ENCODE data around the gene CPN1. TPM values are rescaled to one million over a fixed set of nuclear protein-coding genes. Genes with fewer than 3 reads are reported as not detected.

CPN1 gene
- total and polyA plus RNA-seq, 2 experiments from 2014 or later = 2.8 to 4.6 TPM

DNA sequence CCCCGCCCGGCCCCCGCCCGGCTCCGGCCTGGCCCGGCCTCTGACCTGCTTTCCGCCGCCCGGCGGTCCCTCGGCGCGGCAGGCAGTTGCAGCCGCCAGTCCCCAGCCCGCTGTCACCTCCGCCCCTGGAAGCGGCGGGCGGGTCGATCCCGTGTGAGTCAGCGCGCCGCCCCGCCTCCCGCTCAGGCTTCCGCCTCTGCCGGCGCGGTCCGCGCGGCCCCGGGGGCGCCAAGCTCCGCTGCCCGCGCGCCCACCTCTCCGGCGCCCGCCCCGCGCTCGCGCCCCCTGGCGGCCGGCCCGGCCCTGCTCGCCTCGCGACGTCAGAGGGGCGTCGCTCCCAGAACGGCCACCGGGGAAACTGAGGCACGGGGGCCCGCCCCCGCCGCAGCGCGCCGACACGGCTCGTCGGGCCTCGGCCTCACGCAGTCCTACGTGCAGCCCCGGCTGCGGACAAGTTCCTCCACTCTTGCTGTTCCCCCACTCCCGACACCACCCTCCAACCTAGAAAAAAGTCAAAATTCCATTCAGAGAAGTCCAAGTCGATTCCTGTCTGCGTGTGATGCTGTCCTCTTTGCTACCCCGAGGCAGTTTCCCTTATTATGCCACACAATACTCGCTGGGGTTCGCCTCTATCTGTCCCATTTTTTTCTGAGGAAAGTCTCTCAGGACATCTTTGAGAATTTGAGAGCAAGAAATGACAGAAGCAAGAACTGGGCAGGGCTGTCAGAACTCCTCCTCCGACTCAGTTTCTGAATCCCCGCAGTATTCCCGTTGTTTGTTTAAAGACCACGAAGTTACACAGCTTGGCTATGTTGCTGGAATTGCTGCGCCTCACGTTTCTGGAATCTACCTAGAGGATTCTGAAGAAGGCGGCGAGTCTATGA lies 71.6 kb downstream of the CPN1 start, which contains the start of gene DNMBP:
TSS of gene DNMBP (minus strand) at position 155 of the 884 bp plus-strand sequence. CDS start 37,823 bp downstream, outside the sequence.
- Histone ChIP-seq H3K4me3 (peak within 1 kb of the TSS; percentile 93), H3K4me1 (ENCODE audit: insufficient read depth) (peaks cover 27% of the 10 kb centered on the region), H2AFZ (peak within 1 kb of the TSS; percentile 84), H3K9me3 (ENCODE audit: low read depth) (no peaks in the 10 kb centered on the region), H3K36me3 (replicated peaks; ENCODE audit: insufficient read depth, low read depth) (no peaks in the 10 kb centered on the region), H3K9me2 (replicated peaks; ENCODE audit: insufficient read depth) (no peaks in the 10 kb centered on the region), H4K20me1 (ENCODE audit: insufficient read depth, poor library complexity, severe bottlenecking) (peaks cover 9% of the 10 kb centered on the region), H3K4me2 (peak within 1 kb of the TSS; percentile 89), H3K79me2 (peaks cover 41% of the 10 kb centered on the region), H3K27ac (peak within 1 kb of the TSS; percentile 85), H3K27me3 (no peaks in the 10 kb centered on the region)
- TF ChIP-seq, protein P1, sequence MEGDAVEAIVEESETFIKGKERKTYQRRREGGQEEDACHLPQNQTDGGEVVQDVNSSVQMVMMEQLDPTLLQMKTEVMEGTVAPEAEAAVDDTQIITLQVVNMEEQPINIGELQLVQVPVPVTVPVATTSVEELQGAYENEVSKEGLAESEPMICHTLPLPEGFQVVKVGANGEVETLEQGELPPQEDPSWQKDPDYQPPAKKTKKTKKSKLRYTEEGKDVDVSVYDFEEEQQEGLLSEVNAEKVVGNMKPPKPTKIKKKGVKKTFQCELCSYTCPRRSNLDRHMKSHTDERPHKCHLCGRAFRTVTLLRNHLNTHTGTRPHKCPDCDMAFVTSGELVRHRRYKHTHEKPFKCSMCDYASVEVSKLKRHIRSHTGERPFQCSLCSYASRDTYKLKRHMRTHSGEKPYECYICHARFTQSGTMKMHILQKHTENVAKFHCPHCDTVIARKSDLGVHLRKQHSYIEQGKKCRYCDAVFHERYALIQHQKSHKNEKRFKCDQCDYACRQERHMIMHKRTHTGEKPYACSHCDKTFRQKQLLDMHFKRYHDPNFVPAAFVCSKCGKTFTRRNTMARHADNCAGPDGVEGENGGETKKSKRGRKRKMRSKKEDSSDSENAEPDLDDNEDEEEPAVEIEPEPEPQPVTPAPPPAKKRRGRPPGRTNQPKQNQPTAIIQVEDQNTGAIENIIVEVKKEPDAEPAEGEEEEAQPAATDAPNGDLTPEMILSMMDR (IDR thresholded peaks at IDR 0.05; ENCODE audit: poor library complexity) = peak; percentile 58
- no peak for TF ChIP-seq EZH2 (IDR thresholded peaks at IDR 0.05; ENCODE audit: borderline replicate concordance)
- 4% methylated on average over 63 of the region's 86 CpGs for WGBS (ENCODE audit: low lambda C conversion rate, missing lambda C conversion rate)
- peak; percentile 97 for DNase-seq (ENCODE audit: low spot score)

DNA sequence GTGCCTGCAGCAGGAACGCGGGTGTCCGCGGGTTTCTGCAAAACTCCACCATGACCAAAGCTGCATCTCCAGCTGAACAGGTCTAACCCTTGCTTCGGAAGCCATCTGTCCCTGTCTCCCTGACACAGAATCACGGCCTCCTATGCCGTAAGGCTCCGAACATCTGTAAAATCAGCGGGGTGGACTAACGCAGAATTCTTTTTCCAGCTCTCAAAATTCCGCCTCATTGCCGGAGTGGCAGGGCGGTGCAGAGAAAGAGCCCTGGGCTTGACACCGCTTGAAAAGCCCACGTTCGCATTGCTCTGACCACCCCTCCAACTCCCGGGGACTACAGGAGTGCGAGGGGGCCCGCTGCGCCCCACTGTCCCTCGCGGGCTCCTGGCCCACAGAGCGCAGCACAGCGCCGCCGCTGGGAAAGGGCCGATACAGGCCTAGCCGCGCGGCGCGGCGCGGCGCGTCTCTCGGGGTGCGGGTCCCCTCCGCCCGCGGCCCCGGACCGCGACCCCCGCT lies 72.3 kb downstream of the CPN1 start:
- Histone ChIP-seq H4K20me1 (ENCODE audit: insufficient read depth, poor library complexity, severe bottlenecking) (peaks cover 12% of the 10 kb centered on the region), H3K36me3 (replicated peaks; ENCODE audit: insufficient read depth, low read depth) (no peaks in the 10 kb centered on the region), H2AFZ (peak overlapping the region; percentile 84), H3K79me2 (peaks cover 48% of the 10 kb centered on the region), H3K27ac (peak overlapping the region; percentile 81), H3K9me3 (ENCODE audit: low read depth) (no peaks in the 10 kb centered on the region), H3K4me1 (ENCODE audit: insufficient read depth) (peaks cover 26% of the 10 kb centered on the region), H3K4me3 (peak overlapping the region; percentile 93), H3K4me2 (peak overlapping the region; percentile 89), H3K9me2 (replicated peaks; ENCODE audit: insufficient read depth) (no peaks in the 10 kb centered on the region), H3K27me3 (no peaks in the 10 kb centered on the region)
- 1% methylated on average over 19 of the region's 45 CpGs for WGBS (ENCODE audit: low lambda C conversion rate, missing lambda C conversion rate)
- DNase-seq (ENCODE audit: low spot score) = peak; percentile 87
- TF ChIP-seq, protein P1 (IDR thresholded peaks at IDR 0.05; ENCODE audit: poor library complexity) = peak; percentile 39
- no peak for TF ChIP-seq EZH2phosphoT487 (IDR thresholded peaks at IDR 0.05; ENCODE audit: low read depth, severe bottlenecking, unreplicated experiment)

DNA sequence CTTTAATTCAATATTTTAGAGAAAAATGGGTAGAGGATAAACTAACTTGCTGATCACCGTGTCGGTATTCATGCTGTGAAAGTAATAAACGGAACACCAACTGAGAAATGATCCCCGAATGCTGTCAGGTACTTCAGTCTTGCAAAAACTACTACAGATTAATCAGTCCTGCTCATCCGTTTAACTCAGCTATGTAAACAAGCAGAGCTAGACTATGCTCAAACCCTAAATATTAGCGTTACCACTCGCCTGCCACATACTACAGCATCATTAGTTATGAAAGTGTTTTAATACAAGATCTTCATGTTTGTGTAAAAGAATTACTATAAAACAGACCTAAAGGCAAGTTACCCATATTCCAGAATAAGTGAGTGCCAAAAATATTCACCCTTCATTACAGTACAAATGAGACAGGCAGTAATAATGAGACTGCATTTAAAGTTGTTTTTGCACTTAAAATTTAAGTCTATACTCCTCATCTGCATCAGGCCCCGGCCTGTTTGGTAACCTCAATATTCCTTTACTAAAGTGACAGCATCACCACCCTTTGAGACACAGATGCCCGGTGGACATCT lies 72.9 kb downstream of the CPN1 start:
- Histone ChIP-seq H3K9me2 (replicated peaks; ENCODE audit: insufficient read depth) (no peaks in the 10 kb centered on the region), H4K20me1 (ENCODE audit: insufficient read depth, poor library complexity, severe bottlenecking) (peaks cover 12% of the 10 kb centered on the region), H3K4me3 (peak overlapping the region; percentile 93), H3K4me2 (peak overlapping the region; percentile 89), H3K4me1 (ENCODE audit: insufficient read depth) (peaks cover 21% of the 10 kb centered on the region), H3K27ac (peak overlapping the region; percentile 81), H2AFZ (peak overlapping the region; percentile 84), H3K36me3 (replicated peaks; ENCODE audit: insufficient read depth, low read depth) (no peaks in the 10 kb centered on the region), H3K9me3 (ENCODE audit: low read depth) (no peaks in the 10 kb centered on the region), H3K79me2 (peaks cover 53% of the 10 kb centered on the region), H3K27me3 (no peaks in the 10 kb centered on the region)
- DNase-seq (ENCODE audit: low spot score) = no peak
- 8% methylated on average over 9 of the region's 9 CpGs for WGBS (ENCODE audit: low lambda C conversion rate, missing lambda C conversion rate)
- TF ChIP-seq EZH2 (IDR thresholded peaks at IDR 0.05; ENCODE audit: borderline replicate concordance) (no peak), EZH2phosphoT487 (IDR thresholded peaks at IDR 0.05; ENCODE audit: low read depth, severe bottlenecking, unreplicated experiment) (no peak)
- TF ChIP-seq, protein P1 (IDR thresholded peaks at IDR 0.05; ENCODE audit: poor library complexity) = no peak
